ENCODE measurements around the gene ITPKB.
A peak's percentile ranks its signal among the peaks of the same experiment; 100 is the strongest.

Gene ITPKB

DNA sequence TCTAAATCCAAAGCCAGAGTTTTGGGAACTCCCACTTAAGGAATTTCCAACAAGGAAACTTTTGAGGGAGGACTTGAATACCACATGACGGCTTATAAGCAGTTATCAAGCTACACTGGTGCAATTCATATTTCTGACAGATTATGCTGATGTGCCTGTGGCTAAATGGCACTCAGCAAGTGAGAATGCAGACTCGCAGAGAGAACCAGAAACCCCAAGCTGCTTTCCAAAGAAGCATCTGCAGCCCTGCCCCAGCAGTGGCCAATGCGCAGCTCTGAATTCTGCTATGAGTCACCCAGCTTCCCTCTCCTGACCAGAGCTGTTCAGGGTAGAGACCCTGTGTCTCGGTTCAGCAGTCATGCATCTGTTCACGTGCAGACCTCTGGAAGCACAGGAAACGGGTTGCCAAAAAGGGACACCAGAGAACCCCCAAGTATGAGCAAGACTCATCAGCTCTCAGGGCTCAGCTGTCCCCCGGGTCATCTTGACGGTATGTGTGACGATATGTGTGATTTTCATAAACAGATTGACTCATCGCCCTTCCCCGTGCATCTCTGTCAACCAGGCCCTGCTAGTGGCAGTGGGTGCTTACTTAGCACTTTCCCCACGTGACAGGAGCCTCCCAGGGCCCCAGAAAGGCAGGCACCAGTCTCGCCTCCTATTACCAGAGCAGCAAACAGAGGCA, 76.3 kb downstream of the ITPKB start:
- no peak for FAIRE-seq

DNA sequence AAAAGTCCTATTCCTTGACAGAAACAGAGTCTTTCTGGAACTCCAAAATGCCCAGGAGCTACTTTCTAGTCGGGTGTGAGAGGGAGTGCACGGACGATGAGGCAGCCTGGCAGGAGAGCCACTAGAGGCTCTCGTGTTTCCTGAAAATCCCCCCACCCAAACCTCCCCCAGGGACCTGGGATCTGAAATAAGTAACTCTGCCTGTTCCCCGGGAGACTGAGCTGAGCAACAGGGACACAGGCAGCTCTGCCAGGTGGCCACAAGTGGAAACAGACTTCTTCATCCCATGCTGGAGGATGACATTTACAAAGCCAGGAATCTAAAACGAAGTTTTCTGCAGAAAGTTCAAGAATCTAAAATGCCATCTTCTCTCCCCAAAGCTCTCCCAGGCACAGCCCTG, 77.1 kb downstream of the ITPKB start:
- FAIRE-seq, result no peak

GRCh38 chr1:226661271-226661670, 77.8 kb downstream of the ITPKB start:
- no peak for FAIRE-seq

DNA sequence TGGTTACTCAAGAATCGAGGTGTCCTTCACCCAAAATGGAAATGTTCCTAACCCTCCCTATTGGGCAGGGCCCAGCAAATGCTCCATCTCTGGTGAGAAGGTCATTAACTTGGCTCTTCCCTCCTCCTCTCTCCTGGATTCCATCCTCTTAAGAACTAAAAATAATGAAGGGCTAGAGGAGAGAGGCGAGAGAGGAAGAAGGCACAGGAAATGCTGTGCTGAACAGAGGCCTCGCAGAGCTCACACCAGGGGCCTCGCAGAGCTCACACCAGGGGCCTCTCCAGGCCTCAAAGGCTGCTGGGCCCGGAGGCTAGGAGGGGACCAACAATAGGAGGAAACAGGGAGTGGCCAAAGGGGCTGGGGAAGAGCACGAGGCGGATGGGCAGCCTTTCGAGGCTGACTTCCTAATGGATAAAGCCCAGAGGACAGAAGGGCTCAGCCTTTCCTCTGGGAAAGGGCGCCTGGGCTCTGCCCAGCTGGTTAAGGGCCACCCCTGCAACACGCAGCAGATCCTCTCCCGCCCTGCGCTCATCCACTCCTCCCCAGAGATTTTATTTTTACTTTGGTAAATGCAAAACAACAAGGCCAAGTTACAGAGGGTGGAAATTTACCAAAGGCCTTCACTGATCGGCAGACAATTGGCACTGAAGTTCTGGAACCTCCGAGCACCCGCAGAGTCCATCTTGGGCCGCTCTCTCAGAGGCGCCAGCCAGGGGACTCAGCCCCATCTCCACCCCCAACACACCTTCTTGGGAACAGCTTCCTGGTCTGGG, 78.5 kb downstream of the ITPKB start:
- no peak for FAIRE-seq

DNA sequence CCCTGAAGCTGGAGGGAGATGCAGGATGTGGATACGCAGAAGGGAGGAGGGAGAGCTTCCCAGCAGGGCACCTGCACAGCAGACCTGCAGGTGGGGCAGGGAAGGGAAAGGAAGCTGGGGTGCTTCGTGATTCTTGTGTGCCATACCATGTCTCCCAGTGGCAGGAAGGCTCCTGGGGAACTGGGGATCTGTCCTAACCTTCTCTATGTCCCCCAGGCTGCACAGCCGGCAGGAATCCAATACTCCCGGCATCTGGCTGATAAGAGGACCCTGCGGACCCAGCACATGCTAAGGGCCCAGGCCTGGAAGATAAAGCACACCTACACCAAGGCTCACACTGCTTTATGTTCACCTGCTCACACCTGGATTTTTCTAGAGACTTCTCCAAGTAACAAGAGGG, 79.4 kb downstream of the ITPKB start:
- no peak for FAIRE-seq

DNA sequence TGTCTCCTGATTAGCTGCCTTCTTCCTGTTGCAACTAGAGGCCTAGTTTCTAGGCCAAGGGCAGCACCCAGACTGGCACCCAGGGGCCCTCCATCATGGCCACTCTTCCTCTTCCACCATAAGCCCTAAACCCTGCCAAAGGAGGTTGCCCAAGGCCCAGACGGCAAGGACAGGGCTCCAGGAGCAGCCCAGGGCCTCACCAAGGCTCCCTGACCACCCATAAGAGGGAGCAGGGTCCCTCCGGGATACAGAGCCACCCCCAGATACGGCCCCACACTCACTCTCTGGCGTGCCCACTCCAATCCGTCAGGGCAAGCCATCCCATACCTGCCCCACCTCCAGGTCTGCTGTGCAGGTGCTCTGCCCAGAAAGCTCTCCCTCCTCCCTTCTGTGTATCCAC, 79.9 kb downstream of the ITPKB start:
- FAIRE-seq, result no peak

DNA sequence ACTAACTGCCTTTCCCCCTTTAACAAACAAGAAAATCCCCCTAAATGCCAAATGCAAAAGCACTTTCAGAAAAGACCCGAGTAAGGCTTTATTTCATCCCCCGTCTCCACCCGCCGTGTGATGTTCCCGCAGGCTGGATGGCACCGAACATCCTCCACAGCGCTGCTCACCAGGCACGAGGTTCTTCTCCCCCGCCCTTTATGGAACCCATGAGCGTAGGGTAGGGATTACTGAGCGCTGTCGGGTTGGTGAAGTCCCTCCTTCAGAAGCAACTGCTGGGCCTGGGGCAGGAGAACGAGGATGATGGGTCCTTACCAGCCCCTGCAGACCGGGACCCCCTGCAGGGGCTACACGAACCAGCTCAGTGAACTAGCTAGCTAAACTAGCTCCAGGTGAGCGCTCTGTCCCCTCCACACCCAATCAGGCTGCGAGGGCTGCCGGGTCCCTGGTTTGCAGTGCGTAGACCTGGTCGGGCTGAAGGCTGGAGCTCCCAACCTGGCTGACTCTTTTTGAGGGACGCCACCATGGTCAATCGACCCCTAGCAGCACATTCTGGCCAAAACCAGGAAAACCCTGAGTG, 80.4 kb downstream of the ITPKB start:
- no peak for FAIRE-seq

- FAIRE-seq, result no peak
These were observed 81.1 kb downstream of the ITPKB start for GRCh38 chr1:226657895-226658545.

DNA sequence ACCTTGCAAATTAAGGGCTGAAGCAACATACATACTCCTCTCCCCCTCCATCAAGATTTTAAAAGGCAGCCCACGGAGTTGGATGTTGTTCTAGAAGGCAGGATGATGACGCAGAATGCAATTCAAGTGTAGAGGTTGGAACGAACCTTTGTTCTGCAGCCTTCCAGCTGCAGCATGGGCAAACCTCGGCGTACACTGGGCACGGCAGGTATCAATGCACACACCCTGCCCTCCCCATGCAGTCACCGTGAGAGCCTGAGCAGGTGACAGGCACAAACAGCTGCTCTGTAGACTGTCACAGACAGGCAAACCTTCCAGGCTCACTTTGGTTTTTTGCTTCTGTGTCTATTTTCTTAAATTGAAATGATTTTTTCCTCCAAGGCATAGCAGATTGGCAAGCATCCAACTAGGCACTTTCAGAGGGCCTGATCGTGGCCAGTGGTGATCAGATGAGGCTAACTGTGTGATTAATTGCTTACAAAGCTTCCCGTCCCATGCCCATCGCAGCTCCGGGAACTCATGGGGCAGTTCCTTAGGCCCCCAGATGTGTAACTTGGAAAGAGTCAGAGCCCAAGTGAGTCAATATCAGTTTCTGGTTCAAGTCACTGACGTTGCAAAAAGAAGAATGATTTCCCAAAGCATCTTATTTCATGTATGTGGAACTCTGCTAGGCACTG, 82.3 kb downstream of the ITPKB start:
- FAIRE-seq, result no peak

DNA sequence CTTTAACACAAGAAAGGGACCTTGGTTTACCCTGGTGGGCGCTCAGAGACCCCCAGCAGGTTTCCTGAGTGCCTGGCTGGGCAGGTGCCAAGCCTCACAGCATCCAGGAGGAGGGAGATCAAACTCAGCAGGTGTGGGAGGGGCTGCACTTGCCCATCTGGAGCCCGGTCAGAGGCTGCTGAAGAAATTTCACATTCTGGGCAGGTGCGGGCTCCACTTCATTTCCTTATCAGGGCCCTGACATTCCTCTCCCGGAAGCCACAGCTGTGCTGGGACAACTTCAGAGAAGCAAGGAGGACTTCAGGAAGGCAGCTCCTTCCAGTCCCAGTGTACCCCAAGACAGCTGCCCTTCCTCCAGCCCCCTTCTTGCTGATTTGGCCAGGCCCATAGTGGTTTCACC, 82.9 kb downstream of the ITPKB start:
- no peak for FAIRE-seq

- no peak for FAIRE-seq
These were observed 83.6 kb downstream of the ITPKB start for GRCh38 chr1:226655251-226656163.

- FAIRE-seq, result no peak
These were observed 84.4 kb downstream of the ITPKB start for GRCh38 chr1:226654668-226655055.

DNA sequence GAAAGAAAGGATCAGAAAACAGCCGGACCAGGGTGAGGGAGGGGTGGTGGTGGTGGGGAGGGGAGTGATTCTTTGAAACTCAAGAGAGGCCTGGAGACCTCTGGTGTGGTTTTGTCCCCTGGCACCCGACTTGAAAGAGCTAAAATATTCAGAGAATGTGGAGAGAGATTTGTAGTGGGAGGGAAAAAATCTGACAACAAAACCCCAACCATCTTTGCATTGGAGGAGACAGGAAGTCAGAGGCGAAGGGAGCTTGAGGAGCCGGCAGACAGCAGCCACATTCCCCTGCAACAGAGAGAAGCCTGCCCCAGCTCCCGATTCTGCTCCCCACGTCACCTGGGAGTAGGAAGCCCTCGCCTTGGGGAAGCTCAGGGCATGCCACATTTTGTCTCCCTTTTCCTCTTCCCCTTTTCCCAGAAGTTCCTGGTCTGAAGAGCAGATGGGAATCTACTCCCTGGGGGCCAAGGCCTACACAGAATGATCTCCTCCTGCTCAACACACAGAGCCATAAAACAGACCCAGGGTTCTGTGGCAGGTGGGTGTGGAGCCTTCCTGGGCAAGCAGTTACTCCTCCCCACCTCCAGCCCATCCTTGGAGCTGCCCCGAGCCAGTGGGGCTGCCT, 84.9 kb downstream of the ITPKB start:
- no peak for FAIRE-seq

DNA sequence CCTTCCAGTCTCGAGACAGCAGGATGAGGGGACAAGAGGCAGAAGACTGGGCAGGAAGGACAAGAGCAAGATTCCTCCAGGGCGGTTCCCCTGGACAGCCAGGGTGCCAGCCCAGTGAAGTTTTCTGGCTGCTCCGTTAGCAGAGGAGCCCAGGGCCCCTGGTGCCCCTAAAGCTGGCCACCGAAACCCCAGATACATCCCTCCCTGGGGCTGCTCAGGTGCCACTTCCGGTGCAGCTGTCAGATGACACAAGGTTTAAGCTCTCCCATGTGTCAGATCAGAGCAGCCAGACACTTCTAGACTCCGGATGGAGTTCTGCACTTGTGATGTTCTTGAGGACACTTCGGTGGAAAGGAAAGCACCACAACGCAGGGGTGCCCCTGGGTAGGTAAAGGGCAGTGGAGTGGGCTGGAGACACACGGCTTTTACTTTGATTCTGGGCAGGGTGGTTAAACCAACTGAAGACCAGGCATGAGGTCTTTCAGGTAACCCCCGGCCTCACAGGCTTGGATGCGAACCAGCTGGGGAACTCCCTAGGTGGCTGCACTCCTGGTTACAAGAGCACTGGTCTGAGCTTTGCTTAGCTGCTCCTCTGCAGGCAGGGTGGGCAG, 85.7 kb downstream of the ITPKB start:
- FAIRE-seq, result no peak

GRCh38 chr1:226652613-226653012, 86.5 kb downstream of the ITPKB start:
- FAIRE-seq, result no peak

DNA sequence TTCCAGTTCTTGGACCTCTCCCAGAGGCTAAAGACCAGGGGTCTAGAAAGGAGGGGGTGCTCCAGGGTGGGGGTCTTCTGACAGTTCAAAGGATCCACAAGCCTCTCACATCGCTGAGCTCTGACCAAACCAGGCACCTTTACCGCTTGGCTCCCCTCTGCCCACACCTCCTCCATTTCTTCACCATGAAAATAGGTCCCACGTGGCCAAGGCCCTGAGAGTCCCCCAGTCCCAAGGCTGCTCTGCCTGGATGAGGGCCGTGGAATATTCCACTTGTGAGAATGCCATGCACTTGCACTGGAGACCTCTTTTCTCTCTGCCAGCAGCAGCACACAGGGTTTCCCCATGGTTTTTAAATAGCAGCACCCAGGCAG, 87.4 kb downstream of the ITPKB start:
- no peak for FAIRE-seq

DNA sequence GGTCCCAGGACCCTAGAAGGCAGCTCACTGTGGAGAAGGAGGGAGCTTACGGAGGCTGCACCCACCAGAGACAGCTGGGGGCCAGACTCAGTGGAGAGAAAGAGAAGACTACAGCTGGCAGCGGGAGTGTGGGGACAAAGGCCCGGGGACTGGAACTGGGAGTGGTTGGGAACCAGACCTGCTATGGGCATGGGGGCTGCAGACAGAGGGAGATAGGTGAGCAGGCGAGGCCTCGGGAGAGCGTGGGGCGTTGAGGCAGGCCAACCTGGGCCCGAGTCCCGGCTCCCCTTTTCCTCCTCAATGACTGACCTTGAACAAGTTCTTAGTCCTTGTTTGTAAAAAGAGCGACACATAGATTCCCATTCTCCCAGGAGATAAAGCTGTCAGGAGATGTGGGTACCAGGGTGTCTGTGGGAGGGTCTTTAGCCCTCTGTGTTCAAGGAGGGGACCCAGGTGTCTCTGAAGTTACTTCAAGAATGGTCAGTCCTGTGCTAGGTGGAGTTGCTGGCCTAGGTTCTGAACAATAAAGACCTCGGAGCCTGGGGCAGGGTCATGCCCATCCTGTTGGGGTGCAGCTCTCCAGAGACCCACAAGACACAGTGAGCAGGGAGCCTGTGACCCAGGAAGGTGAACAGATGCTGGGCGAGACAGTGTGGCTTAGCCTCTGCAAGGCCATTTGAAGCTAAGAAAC, 87.9 kb downstream of the ITPKB start:
- no peak for FAIRE-seq

DNA sequence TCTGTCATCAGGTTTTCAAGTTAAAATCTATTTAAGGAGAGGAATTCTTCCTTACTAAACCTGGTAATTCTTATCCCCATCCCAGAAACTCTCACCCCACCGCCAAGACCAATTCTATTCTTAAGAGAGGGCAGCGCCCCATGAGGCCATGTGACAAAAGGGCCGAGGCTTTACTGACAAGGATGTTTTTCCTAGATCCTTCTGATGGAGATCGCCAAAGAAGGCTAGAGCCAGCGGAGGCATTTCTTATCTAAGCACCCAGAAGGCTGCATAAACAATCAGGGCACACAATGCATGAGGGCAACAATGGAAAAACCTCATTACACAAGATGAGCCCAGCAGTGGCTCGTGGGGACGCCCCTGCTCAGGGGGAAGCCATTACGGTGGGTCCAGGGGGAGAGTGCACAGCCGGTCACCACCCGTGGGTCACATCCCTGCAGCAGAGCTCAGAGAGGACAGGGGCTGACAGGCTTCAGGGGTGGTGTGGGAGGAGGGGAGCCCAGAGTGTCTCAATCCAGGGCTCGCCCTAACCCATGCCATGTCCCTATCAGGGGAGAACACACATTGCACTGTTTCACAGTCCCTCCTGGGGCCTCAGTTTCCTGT, 88.7 kb downstream of the ITPKB start:
- FAIRE-seq, result no peak

GRCh38 chr1:226649780-226650179, 89.3 kb downstream of the ITPKB start:
- peak; percentile 89 for FAIRE-seq

GRCh38 chr1:226649244-226649643, 89.8 kb downstream of the ITPKB start:
- no peak for FAIRE-seq

All from TTC549 (cell line).